ENCODE results near the gene ZFAND3.

Gene ZFAND3

DNA sequence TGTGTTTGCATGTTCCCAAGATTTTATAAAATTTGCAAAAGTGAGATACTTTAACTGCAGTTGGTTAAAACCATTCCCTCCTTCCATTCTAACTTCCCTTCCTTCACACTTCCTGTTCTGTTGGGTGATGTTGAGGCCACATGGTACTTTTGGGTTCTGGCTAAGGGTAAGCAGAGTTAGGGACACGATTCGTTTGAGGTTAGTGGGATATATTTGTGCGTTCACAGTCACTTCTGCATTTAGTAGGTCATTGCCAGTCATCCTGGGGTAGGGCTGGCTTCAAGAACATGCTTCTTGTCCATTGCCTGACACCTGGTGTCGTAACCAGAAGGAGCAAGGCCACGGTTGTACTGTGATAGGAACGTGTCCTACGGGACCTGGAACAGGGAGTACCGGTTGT lies 340.1 kb downstream of the ZFAND3 start:
- no peak for DNase-seq

GRCh38 chr6:38160831-38161230 lies 341.3 kb downstream of the ZFAND3 start:
- DNase-seq = no peak

- no peak for DNase-seq
These were observed 341.8 kb downstream of the ZFAND3 start for GRCh38 chr6:38161331-38161730.

DNA sequence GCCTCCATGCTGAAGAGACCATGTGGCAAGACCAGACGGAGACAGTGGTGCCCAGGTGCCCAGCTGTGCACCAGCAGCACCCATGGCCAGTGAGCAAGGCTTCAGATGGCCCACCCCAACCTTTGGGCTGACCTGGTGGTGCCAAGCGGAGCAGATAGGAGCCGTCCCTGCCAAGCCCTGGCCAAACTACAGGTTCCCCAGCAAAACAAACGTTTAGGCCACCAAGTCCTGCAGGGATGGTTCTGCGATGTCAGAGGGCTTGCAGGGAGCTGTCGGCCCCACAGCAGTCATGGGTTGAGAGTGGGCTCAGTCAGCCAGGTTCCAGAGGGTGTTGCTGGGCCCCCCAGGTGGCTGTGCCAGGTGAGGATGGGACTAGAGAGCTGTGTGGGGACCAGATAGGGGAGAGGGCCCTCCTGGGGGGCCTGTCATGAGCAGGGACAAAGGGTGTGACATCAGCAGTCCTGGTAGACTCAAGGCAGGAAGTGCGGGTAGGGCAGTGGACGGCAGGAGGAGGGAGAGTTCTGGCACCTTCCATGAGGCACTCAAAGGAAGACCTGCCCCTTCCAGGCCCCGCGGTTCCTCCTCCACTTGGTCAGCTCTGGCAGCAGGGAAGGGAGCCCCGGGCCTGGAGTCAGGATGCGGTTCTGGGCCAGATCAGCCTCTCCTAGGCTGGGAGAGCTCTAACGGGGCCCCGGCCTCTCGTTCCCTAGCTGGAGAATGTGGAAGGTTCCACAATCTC lies 342.4 kb downstream of the ZFAND3 start:
- DNase-seq = no peak

- no peak for DNase-seq
These were observed 343.1 kb downstream of the ZFAND3 start for GRCh38 chr6:38162493-38163185.

- no peak for DNase-seq
These were observed 343.9 kb downstream of the ZFAND3 start for GRCh38 chr6:38163186-38164130.

DNA sequence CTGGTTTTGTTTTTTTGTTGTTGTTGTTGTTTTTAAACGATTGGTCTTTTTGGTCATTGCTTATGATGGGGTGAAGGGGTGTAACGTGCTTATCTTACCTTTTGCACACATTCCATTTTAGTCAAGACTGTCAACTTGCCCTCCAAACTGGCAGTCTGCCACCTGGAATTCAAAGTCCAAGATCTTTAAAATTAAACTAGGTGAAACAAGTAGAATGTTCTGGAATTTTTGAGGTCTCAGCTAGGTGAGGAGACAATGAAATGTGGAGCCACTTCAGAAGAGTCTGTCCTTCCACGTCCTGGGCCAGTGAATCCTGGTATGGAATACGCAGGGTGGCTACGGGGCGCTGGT lies 344.6 kb downstream of the ZFAND3 start:
- no peak for DNase-seq

DNA sequence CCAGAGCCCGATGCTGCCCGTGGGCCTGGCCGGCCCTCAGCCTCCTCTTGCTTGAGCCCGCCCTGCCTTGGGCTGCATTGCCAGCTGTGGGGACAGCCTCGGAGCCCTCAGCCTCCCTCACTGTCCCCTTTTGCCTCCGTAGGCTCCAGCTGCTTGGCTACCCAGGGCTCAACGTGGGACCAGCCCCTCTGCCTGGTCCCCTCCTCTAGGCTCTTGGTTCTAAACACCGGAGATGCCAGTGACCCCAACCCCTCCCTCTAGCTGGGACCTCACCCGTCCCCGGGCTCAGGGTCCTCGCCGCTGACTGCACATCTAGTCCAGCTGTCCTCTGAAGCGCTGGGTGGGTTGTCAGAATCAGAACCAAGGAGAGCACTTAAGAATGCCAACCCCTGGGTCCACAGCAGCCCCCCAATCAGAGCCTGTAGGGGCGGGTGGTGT lies 345.2 kb downstream of the ZFAND3 start:
- DNase-seq = no peak

GRCh38 chr6:38166411-38167240 lies 347.1 kb downstream of the ZFAND3 start:
- DNase-seq = no peak

GRCh38 chr6:38167598-38167997 lies 348.1 kb downstream of the ZFAND3 start:
- no peak for DNase-seq

GRCh38 chr6:38168126-38168525 lies 348.6 kb downstream of the ZFAND3 start:
- no peak for DNase-seq

GRCh38 chr6:38168699-38169098 lies 349.2 kb downstream of the ZFAND3 start:
- no peak for DNase-seq

DNA sequence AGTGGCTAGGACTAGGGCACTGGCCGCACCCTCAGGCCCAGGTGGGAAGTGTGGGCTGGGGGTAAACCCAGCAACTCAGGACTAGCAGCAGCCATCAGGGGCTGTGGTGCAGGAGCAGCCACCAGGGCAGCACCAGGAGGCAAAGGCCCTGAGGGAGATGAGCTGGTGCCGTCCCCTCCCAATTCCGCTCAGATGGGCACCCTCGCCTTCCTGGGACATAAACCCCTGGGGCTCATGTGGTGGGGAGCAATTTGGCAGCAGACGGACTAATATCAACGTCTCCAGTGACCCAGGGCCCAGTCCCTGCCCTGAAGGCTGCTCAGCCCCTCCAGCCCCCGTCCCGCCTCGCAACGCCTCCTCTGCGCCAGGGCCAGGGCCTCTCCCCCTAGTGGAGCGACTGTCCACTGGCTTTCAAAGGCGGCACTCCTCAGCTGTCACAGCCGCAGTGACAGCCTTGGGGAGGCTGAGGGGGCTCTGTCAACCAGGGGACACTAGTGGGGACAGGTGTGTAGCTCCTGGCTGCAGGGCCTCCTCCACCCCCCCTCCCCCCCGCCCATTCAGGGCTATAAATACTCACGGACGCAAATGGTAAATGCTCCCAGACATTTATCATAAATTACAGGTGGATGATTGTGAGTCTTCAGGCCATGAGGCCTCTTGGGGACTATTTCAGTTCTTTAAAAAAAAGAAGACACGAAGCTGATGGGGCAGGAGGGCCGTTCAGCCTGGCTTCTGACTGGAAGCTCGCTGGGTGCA lies 349.9 kb downstream of the ZFAND3 start:
- no peak for DNase-seq

- no peak for DNase-seq
These were observed 350.5 kb downstream of the ZFAND3 start for GRCh38 chr6:38169977-38170526.

DNA sequence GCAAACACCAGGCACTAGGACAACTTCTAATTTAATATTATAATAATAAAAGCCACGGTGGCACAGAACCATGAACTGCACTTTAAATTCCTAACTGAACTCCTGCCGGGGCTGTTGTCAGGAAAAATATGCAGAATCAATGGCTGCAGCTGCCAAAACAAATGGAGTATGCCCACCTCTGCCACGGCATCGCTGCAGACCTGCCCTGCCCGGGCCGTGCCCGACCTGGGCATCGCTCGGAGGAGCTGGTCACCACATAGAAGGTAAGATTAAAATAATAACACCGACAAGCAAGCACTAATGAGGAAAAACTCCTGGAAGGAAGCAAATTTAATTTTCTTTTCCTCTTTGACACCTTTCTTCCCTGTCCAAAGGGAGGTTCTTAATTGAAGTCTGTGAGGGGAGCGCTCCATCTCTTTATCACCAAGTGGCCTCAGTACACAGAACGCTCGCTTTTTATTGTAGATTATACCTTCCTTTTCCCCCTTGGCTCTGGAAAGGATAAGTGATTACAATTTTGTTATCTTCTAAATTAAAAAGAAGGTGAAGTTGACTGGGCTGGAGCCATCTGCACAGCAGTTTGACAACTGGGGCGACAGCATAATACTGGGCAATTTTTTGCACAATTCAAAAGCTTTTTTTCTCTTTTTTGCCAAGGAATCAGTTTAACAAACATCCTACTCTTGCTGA lies 351.3 kb downstream of the ZFAND3 start:
- DNase-seq = no peak

GRCh38 chr6:38171997-38172738 lies 352.6 kb downstream of the ZFAND3 start:
- no peak for DNase-seq

- DNase-seq = no peak
These were observed 353.3 kb downstream of the ZFAND3 start for GRCh38 chr6:38172739-38173410.

DNA sequence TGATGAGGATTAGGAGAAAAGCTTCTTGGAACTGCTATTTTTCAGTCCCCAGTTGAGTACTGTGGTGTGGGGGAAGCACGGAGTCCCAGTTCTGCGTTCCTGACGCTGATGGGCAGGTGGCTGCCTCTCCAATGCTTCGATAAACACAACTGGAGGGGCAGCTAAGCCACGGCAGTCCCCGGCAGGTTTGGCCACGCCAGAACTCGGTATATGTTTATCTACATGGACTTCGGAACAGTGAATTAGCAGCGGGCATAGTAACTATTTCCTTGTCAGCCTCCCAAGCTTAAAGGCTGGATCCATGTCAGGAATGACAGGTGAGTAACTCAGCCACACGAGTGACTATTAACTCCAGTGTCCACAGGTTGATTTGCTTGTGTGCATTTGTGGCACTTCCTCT lies 354.4 kb downstream of the ZFAND3 start:
- no peak for DNase-seq

GRCh38 chr6:38174315-38174714 lies 354.8 kb downstream of the ZFAND3 start:
- DNase-seq = no peak
